IMR-90 (cell line): ENCODE measurements around the gene HECW1. TPM values are rescaled to one million over a fixed set of nuclear protein-coding genes. Genes with fewer than 3 reads are reported as not detected.

Source experiments
- ATAC-seq: fragments of 200-7000 bp; cut with Tn5 transposase; 2 replicates; pipeline ENCODE4 v1.9.1; 2020; ENCODE audit warnings: low read depth, mild to moderate bottlenecking, moderate library complexity
- BruUV-seq: library from RNA; stranded (reverse); fragments of 400-500 nt; replicated peaks from 2 replicates; lab custom pipeline; 2021; lab: Mats Ljungman, UMichigan
- CTCF ChIA-PET: fragments of 300-600 bp; formaldehyde crosslinking; extraction: SDS; loops from one replicate; lab custom pipeline; 2021; ENCODE audit warnings: antibody characterized with exemption; lab: Yijun Ruan, JAX
- POLR2A ChIA-PET: fragments of 300-600 bp; sonication (Branson Sonifier 250); formaldehyde crosslinking; loops from one replicate; lab custom pipeline; 2022; ENCODE audit warnings: antibody characterized with exemption; ENCODE audit not compliant: unreplicated experiment; lab: Charles Lee
- DNase-seq: peaks from one replicate; pipeline ENCODE4 v3.0.0; 2013
- H2AFZ ChIP-seq: replicated peaks from 2 replicates; pipeline ENCODE3; 2013; ENCODE audit warnings: low read length, mild to moderate bottlenecking; ENCODE audit not compliant: poor library complexity
- H2AK5ac ChIP-seq: 2 replicates; pipeline ENCODE4 v1.6.1; 2013; ENCODE audit warnings: low read depth, low read length, inconsistent platforms
- H2AK9ac ChIP-seq: replicated peaks from 2 replicates; pipeline ENCODE3; 2013; ENCODE audit warnings: mild to moderate bottlenecking, low read depth, low read length, moderate library complexity; ENCODE audit not compliant: poor library complexity
- H2BK120ac ChIP-seq: 2 replicates; pipeline ENCODE4 v1.6.1; 2013; ENCODE audit warnings: low read depth, low read length, inconsistent platforms
- H2BK15ac ChIP-seq: 3 replicates; pipeline ENCODE4 v1.6.1; 2013; ENCODE audit warnings: low read depth, low read length, inconsistent platforms
- H2BK20ac ChIP-seq: 2 replicates; pipeline ENCODE4 v1.6.1; 2013; ENCODE audit warnings: low read depth, mild to moderate bottlenecking, inconsistent platforms, low read length, moderate library complexity
- H2BK5ac ChIP-seq: 2 replicates; pipeline ENCODE4 v1.6.1; 2013; ENCODE audit warnings: mild to moderate bottlenecking, low read depth, low read length, inconsistent platforms; ENCODE audit not compliant: poor library complexity, severe bottlenecking
- H3K14ac ChIP-seq: replicated peaks from 2 replicates; pipeline ENCODE4 v1.6.1; 2013; ENCODE audit warnings: low read depth, low read length, inconsistent platforms
- H3K18ac ChIP-seq: 2 replicates; pipeline ENCODE4 v1.6.1; 2013; ENCODE audit warnings: low read depth, low read length, control low read depth
- H3K23ac ChIP-seq: 2 replicates; pipeline ENCODE4 v1.6.1; 2013; ENCODE audit warnings: low read depth, low read length, inconsistent platforms
- H3K27ac ChIP-seq: 2 replicates; pipeline ENCODE4 v1.5.1; 2013; ENCODE audit warnings: mild to moderate bottlenecking, control low read depth, low read length; ENCODE audit not compliant: insufficient read depth
- H3K27me3 ChIP-seq: 2 replicates; pipeline ENCODE4 v1.6.1; 2013; ENCODE audit warnings: low read length; ENCODE audit not compliant: control insufficient read depth, insufficient read depth
- H3K36me3 ChIP-seq: 2 replicates; pipeline ENCODE4 v1.6.1; 2013; ENCODE audit warnings: low read length, mixed read lengths; ENCODE audit not compliant: control insufficient read depth, insufficient read depth
- H3K4ac ChIP-seq: 2 replicates; pipeline ENCODE4 v1.6.1; 2013; ENCODE audit warnings: low read depth, low read length, inconsistent platforms
- H3K4me1 ChIP-seq: 2 replicates; pipeline ENCODE4 v1.6.1; 2013; ENCODE audit warnings: low read length, mixed read lengths; ENCODE audit not compliant: control insufficient read depth, insufficient read depth
- H3K4me2 ChIP-seq: 2 replicates; pipeline ENCODE4 v1.6.1; 2013; ENCODE audit warnings: low read depth, mild to moderate bottlenecking, control low read depth, low read length, moderate library complexity
- H3K4me3 ChIP-seq: 2 replicates; pipeline ENCODE4 v1.5.1; 2013; ENCODE audit warnings: low read depth, mild to moderate bottlenecking, control low read depth, low read length, moderate library complexity; ENCODE audit not compliant: insufficient read depth
- H3K56ac ChIP-seq: 2 replicates; pipeline ENCODE4 v1.6.1; 2013; ENCODE audit warnings: low read length, inconsistent platforms; ENCODE audit not compliant: insufficient read depth; ENCODE audit errors: extremely low read depth
- H3K79me1 ChIP-seq, 2 experiments: 2 replicates each; pipeline ENCODE4 v1.6.1; 2013; ENCODE audit warnings: low read length in 2 of 2, inconsistent platforms in 1 of 2, low read depth in 1 of 2
- H3K9ac ChIP-seq: 2 replicates; pipeline ENCODE4 v1.6.1; 2013; ENCODE audit warnings: low read depth, low read length, control low read depth
- H3K9me1 ChIP-seq: 2 replicates; pipeline ENCODE4 v1.6.1; 2013; ENCODE audit warnings: low read length, inconsistent platforms; ENCODE audit not compliant: insufficient read depth
- H3K9me3 ChIP-seq: 2 replicates; pipeline ENCODE4 v1.6.1; 2013; ENCODE audit warnings: low read length; ENCODE audit not compliant: control insufficient read depth, insufficient read depth
- H4K20me1 ChIP-seq: 2 replicates; pipeline ENCODE4 v1.6.1; 2013; ENCODE audit warnings: low read length, inconsistent platforms; ENCODE audit not compliant: insufficient read depth
- H4K5ac ChIP-seq: 2 replicates; pipeline ENCODE4 v1.6.1; 2013; ENCODE audit warnings: mild to moderate bottlenecking, low read depth, low read length, control low read depth
- H4K8ac ChIP-seq, 2 experiments: 2 replicates each; pipeline ENCODE4 v1.6.1; 2013; ENCODE audit warnings: low read depth in 2 of 2, low read length in 2 of 2, control low read depth in 1 of 2, inconsistent platforms in 1 of 2
- H4K91ac ChIP-seq: 2 replicates; pipeline ENCODE4 v1.6.1; 2013; ENCODE audit warnings: low read depth, low read length, inconsistent platforms; ENCODE audit not compliant: insufficient read depth
- BHLHE40 ChIP-seq: fragments of 150-350 bp; IDR thresholded peaks from 2 replicates; pipeline ENCODE4 v1.6.1; 2016; ENCODE audit warnings: mild to moderate bottlenecking, low read depth, low read length
- CHD1 ChIP-seq: IDR thresholded peaks from 2 replicates; pipeline ENCODE4 v1.6.1; 2012; ENCODE audit warnings: low read depth, low read length, improper control_type of control experiment
- FOS ChIP-seq: fragments of 150-350 bp; IDR thresholded peaks from 2 replicates; pipeline ENCODE4 v1.6.1; 2016; ENCODE audit warnings: low read depth, low read length
- MAFK ChIP-seq: IDR thresholded peaks from 2 replicates; pipeline ENCODE4 v1.6.1; 2012; ENCODE audit warnings: low read depth, low read length, improper control_type of control experiment
- MAZ ChIP-seq: IDR thresholded peaks from 2 replicates; pipeline ENCODE4 v1.6.1; 2012; ENCODE audit warnings: low read depth, mild to moderate bottlenecking, low read length, improper control_type of control experiment, moderate library complexity, borderline replicate concordance
- MXI1 ChIP-seq: IDR thresholded peaks from 2 replicates; pipeline ENCODE4 v1.6.1; 2012; ENCODE audit warnings: low read depth, mild to moderate bottlenecking, low read length, moderate library complexity, borderline replicate concordance
- NFE2L2 ChIP-seq: fragments of 150-350 bp; IDR thresholded peaks from 2 replicates; pipeline ENCODE4 v1.6.1; 2016; ENCODE audit warnings: low read depth, mild to moderate bottlenecking, low read length
- RAD21 ChIP-seq: IDR thresholded peaks from 2 replicates; pipeline ENCODE4 v1.6.1; 2012; ENCODE audit warnings: low read length, improper control_type of control experiment
- SMC3 ChIP-seq: fragments of 150-350 bp; IDR thresholded peaks from 2 replicates; pipeline ENCODE4 v1.6.1; 2016; ENCODE audit warnings: low read depth, mild to moderate bottlenecking, antibody characterized with exemption, low read length, moderate library complexity
- dilution Hi-C: fragments of 300-500 bp; cut with HindIII; formaldehyde crosslinking; loops from one replicate; pipeline ENCODE4 v1.14.3; 2018; ENCODE audit warnings: low sequenced_read_pairs; ENCODE audit not compliant: unreplicated experiment
- in situ Hi-C: fragments of 300-500 bp; cut with MboI; formaldehyde crosslinking; loops from 3 replicates; pipeline ENCODE4 v1.14.3; 2019; ENCODE audit warnings: low sequenced_read_pairs, inconsistent platforms, mixed read lengths
- intact Hi-C: fragments of 100-400 bp; cut with micrococcal nuclease; formaldehyde crosslinking; loops from 2 replicates; pipeline ENCODE4 v1.10.0; 2022
- polyA plus RNA-seq, 3 experiments: library from polyadenylated mRNA; depleted of rRNA; stranded (reverse); fragments of >200 nt; gene quantifications; 2 replicates each; pipeline ENCODE4 v1.2.3, GENCODE V29; 2012; ENCODE audit warnings: low replicate concordance in 1 of 3
- total RNA-seq: library from RNA; depleted of rRNA; stranded (reverse); fragments of >200 nt; gene quantifications from 2 replicates; pipeline ENCODE4 v1.2.3, GENCODE V29; 2012
- TF ChIP-seq, protein P1 (sequence below): fragments of 150-350 bp; IDR thresholded peaks from 2 replicates; pipeline ENCODE4 v1.6.1; 2017; ENCODE audit warnings: mild to moderate bottlenecking, antibody characterized with exemption, low read length, low read depth
- TF ChIP-seq, protein P2 (sequence below): conservative IDR thresholded peaks from 2 replicates; pipeline ENCODE4 v1.5.1; 2012; ENCODE audit warnings: mild to moderate bottlenecking, low read depth, low read length, improper control_type of control experiment
- TF ChIP-seq, protein P3 (sequence below): fragments of 150-350 bp; IDR thresholded peaks from 2 replicates; pipeline ENCODE4 v1.6.1; 2016; ENCODE audit warnings: low read depth, mild to moderate bottlenecking, low read length, moderate library complexity, borderline replicate concordance

Gene HECW1
- total and polyA plus RNA-seq, 2 of the 4 experiments (the other 2 are of a cell fraction), result 0.56 to 1.3 TPM

DNA sequence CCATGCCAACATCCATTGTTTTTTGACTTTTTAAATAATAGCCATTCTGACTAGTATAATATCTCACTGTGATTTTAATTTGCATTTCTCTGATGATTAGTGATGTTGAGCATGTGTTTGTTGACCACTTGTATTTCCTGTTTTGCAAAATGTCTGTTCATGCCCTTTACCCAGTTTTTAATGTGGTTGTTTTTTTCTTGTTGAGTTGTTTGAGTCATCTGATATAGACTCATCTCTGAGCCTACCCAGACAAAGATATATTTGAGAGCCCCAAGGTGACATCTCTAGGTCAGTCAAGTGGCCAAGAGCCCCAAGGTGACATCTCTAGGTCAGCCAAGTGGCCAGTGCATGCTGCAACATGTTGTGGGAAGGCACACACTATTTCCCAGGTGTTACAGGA, 224.7 kb downstream of the HECW1 start:
- intact Hi-C loops (no loop called here), dilution Hi-C loops (no loop called here), in situ Hi-C loops (no loop called here)
- Histone ChIP-seq H3K4ac (no peak overlapping the region), H4K20me1 (no peaks in the 10 kb centered on the region), H3K18ac (no peak overlapping the region), H4K8ac (no peak overlapping the region), H2BK5ac (no peak overlapping the region), H3K23ac (no peak overlapping the region), H3K56ac (no peak overlapping the region), H4K91ac (no peak overlapping the region), H2BK15ac (no peak overlapping the region), H2BK20ac (no peak overlapping the region), H3K14ac (no peak overlapping the region), H3K4me1 (no peaks in the 10 kb centered on the region), H3K9me3 (no peaks in the 10 kb centered on the region), H2AFZ (no peak overlapping the region), H3K9ac (no peak overlapping the region), H2BK120ac (no peak overlapping the region), H3K9me1 (no peaks in the 10 kb centered on the region), H3K27ac (no peak overlapping the region), H3K4me3 (no peak overlapping the region), H3K36me3 (no peaks in the 10 kb centered on the region), H3K27me3 (no peaks in the 10 kb centered on the region; the same call in 1 of the 2 replicates), H2AK5ac (no peak overlapping the region), H2AK9ac (no peak overlapping the region), H3K4me2 (no peak overlapping the region), H3K79me1 (no peaks in the 10 kb centered on the region), H4K5ac (no peak overlapping the region)
- CTCF ChIA-PET, result no interaction called here
- ATAC-seq (no peak), DNase-seq (no peak)
- POLR2A ChIA-PET, result no interaction called here
- BruUV-seq, result no TSS peak
- TF ChIP-seq CHD1 (no peak), MAFK (no peak), MXI1 (no peak), SMC3 (no peak), MAZ (no peak), NFE2L2 (no peak), RAD21 (no peak), FOS (no peak), BHLHE40 (no peak)
- TF ChIP-seq, protein P1, sequence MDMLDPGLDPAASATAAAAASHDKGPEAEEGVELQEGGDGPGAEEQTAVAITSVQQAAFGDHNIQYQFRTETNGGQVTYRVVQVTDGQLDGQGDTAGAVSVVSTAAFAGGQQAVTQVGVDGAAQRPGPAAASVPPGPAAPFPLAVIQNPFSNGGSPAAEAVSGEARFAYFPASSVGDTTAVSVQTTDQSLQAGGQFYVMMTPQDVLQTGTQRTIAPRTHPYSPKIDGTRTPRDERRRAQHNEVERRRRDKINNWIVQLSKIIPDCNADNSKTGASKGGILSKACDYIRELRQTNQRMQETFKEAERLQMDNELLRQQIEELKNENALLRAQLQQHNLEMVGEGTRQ, result no peak
- TF ChIP-seq, protein P2, sequence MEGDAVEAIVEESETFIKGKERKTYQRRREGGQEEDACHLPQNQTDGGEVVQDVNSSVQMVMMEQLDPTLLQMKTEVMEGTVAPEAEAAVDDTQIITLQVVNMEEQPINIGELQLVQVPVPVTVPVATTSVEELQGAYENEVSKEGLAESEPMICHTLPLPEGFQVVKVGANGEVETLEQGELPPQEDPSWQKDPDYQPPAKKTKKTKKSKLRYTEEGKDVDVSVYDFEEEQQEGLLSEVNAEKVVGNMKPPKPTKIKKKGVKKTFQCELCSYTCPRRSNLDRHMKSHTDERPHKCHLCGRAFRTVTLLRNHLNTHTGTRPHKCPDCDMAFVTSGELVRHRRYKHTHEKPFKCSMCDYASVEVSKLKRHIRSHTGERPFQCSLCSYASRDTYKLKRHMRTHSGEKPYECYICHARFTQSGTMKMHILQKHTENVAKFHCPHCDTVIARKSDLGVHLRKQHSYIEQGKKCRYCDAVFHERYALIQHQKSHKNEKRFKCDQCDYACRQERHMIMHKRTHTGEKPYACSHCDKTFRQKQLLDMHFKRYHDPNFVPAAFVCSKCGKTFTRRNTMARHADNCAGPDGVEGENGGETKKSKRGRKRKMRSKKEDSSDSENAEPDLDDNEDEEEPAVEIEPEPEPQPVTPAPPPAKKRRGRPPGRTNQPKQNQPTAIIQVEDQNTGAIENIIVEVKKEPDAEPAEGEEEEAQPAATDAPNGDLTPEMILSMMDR, result no peak
- TF ChIP-seq, protein P3, sequence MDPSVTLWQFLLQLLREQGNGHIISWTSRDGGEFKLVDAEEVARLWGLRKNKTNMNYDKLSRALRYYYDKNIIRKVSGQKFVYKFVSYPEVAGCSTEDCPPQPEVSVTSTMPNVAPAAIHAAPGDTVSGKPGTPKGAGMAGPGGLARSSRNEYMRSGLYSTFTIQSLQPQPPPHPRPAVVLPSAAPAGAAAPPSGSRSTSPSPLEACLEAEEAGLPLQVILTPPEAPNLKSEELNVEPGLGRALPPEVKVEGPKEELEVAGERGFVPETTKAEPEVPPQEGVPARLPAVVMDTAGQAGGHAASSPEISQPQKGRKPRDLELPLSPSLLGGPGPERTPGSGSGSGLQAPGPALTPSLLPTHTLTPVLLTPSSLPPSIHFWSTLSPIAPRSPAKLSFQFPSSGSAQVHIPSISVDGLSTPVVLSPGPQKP, result no peak
